Pons (tissue), 1 donor: ENCODE measurements around the gene ADH5.
A peak's percentile ranks its signal among the peaks of the same experiment; 100 is the strongest.
"Not testable (repeated sequence)": the region's sequence is repeated elsewhere in the genome, so short reads cannot be mapped to it uniquely, and the experiment has no call there.

Source experiments
- DNase-seq: peaks from one replicate; pipeline ENCODE4 v3.0.0-alpha.2; 2016; ENCODE audit warnings: low spot score

ADH5 gene

GRCh38 chr4:99088481-99089365, at the start of gene ADH5:
Gene ADH5 (minus strand): TSS chr4:99088788. CDS start chr4:99088700, 88 bp downstream.
- peak; percentile 74 for DNase-seq

- DNase-seq = no peak
These were observed 47.7 kb upstream of the ADH5 start for GRCh38 chr4:99136329-99136728.

- no peak for DNase-seq
These were observed 47.1 kb upstream of the ADH5 start for GRCh38 chr4:99135541-99136162.

- no peak for DNase-seq
These were observed 46.0 kb upstream of the ADH5 start for GRCh38 chr4:99134586-99134985.

- no peak for DNase-seq
These were observed 42.8 kb upstream of the ADH5 start for GRCh38 chr4:99131378-99131777.

- DNase-seq = no peak
These were observed 37.8 kb upstream of the ADH5 start for GRCh38 chr4:99126376-99126775.

- DNase-seq = no peak
These were observed 32.4 kb upstream of the ADH5 start for GRCh38 chr4:99121008-99121407.

- no peak for DNase-seq
These were observed 31.9 kb upstream of the ADH5 start for GRCh38 chr4:99120501-99120900.

- DNase-seq = peak; percentile 21
These were observed 29.5 kb upstream of the ADH5 start for GRCh38 chr4:99117876-99118693.

- not testable (repeated sequence) for DNase-seq
These were observed 28.7 kb upstream of the ADH5 start for GRCh38 chr4:99117122-99117841.

GRCh38 chr4:99109286-99109685, 20.7 kb upstream of the ADH5 start:
- DNase-seq = not testable (repeated sequence)

GRCh38 chr4:99104153-99104552, 15.6 kb upstream of the ADH5 start:
- DNase-seq = no peak

GRCh38 chr4:99103166-99103565, 14.6 kb upstream of the ADH5 start:
- no peak for DNase-seq

- DNase-seq = no peak
These were observed 14.0 kb upstream of the ADH5 start for GRCh38 chr4:99102634-99103033.

GRCh38 chr4:99100876-99101275, 12.3 kb upstream of the ADH5 start:
- DNase-seq = no peak

- DNase-seq = not testable (repeated sequence)
These were observed 11.2 kb upstream of the ADH5 start for GRCh38 chr4:99099814-99100213.

- no peak for DNase-seq
These were observed 10.7 kb upstream of the ADH5 start for GRCh38 chr4:99099311-99099710.

GRCh38 chr4:99091841-99092240, 3.3 kb upstream of the ADH5 start:
- not testable (repeated sequence) for DNase-seq

- no peak for DNase-seq
These were observed 2.6 kb upstream of the ADH5 start for GRCh38 chr4:99091216-99091575.

- no peak for DNase-seq
These were observed 2.1 kb upstream of the ADH5 start for GRCh38 chr4:99090481-99091215.

- peak; percentile 79 for DNase-seq
These were observed 552 bp downstream of the ADH5 start for GRCh38 chr4:99088023-99088449.
